ENCODE results near the gene CNIH2. TPM values are rescaled to one million over a fixed set of nuclear protein-coding genes. Genes with fewer than 3 reads are reported as not detected.

The CNIH2 gene
- total RNA-seq, 4 donors from 2014 or later, result not detected

DNA sequence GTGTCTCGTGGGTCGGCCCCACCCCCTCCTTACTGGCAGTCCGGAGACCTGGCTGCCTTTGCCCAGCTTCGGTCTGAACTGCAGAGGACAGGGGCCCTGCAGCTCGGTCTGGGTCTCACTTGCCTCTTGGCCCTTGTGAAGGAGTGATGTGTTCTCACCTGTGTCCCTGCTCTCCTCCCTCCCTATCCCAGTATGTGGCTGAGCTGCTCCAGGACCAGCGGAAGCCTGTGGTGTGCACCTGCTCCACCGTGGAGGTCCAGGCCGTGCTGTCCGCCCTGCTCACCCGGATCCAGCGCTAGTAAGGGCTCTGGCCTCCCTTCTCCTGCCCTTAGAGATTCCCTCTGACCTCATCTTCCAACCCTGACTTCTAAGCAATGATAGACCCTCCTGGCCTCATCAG is 45.2 kb upstream of the CNIH2 start:
- Histone ChIP-seq H3K36me3 (peaks cover 0 to 40% of the 10 kb centered on the region in 2 donors), H3K27ac (no peak overlapping the region), H3K4me3 (no peak overlapping the region), H3K4me1 (no peaks in the 10 kb centered on the region), H3K27me3 (no peaks in the 10 kb centered on the region), H3K9me3 (no peaks in the 10 kb centered on the region)
- in situ Hi-C loops (cut with MboI; ENCODE audit: low sequenced_read_pairs in 4 of 4), result no loop called here
- ATAC-seq (no peak), DNase-seq (no peak)
- TF ChIP-seq POLR2A (IDR thresholded peaks at IDR 0.05), result no peak
- TF ChIP-seq, protein P1, sequence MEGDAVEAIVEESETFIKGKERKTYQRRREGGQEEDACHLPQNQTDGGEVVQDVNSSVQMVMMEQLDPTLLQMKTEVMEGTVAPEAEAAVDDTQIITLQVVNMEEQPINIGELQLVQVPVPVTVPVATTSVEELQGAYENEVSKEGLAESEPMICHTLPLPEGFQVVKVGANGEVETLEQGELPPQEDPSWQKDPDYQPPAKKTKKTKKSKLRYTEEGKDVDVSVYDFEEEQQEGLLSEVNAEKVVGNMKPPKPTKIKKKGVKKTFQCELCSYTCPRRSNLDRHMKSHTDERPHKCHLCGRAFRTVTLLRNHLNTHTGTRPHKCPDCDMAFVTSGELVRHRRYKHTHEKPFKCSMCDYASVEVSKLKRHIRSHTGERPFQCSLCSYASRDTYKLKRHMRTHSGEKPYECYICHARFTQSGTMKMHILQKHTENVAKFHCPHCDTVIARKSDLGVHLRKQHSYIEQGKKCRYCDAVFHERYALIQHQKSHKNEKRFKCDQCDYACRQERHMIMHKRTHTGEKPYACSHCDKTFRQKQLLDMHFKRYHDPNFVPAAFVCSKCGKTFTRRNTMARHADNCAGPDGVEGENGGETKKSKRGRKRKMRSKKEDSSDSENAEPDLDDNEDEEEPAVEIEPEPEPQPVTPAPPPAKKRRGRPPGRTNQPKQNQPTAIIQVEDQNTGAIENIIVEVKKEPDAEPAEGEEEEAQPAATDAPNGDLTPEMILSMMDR (IDR thresholded peaks at IDR 0.05 in 4 of 5, conservative IDR thresholded peaks at IDR 0.05 in 1 of 5), result no peak
- intact Hi-C loops (cut with DNase I; ENCODE audit: low total_unique reads), result no loop called here

DNA sequence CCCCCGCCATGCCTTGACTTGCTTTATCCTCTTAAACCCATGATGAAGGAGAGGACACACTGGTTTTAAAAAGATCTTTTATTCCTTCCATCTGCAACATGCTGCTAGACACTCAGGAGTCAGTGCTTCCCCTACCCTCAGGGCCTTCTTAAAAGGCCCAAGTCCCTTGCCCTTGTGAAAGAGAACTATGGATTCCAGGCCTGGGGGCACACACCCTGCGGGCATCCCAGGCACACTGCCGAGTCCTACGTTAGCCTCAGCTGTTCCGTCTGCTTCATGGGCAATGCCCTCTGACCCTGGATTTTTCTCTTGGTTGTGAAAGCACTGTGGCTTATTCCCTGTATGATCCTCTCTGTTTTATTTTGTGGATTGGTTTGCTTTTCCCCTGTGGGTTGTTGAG is 44.7 kb upstream of the CNIH2 start:
- Histone ChIP-seq H3K9me3 (no peaks in the 10 kb centered on the region), H3K4me1 (no peaks in the 10 kb centered on the region), H3K4me3 (no peak overlapping the region), H3K27me3 (no peaks in the 10 kb centered on the region), H3K36me3 (peaks cover 0 to 37% of the 10 kb centered on the region in 2 donors), H3K27ac (no peak overlapping the region)
- DNase-seq, result no peak
- intact Hi-C loops (cut with DNase I; ENCODE audit: low total_unique reads), result no loop called here
- TF ChIP-seq, protein P1 (IDR thresholded peaks at IDR 0.05 in 4 of 5, conservative IDR thresholded peaks at IDR 0.05 in 1 of 5), result no peak
- TF ChIP-seq POLR2A (IDR thresholded peaks at IDR 0.05), result no peak
- in situ Hi-C loops (cut with MboI; ENCODE audit: low sequenced_read_pairs in 4 of 4), result no loop called here
- no peak for ATAC-seq

DNA sequence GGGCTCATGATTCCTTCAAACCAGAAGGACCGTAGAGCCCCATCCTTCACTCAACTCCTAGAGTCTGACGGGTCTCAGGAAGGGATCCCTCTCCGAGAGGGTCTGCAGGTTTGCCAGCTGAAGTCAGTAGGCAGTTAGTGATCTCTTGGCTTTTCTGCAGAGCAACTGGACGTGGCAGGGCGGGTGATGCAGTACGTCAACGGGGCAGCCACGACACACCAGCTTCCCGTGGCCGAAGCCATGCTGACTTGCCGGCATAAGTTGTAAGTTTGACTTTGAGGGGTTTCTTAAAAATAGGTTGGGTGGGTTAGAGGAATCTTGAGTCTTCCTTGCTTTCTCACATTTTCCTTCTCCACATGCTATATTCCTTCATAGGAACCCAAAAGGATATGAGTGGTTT is 42.8 kb upstream of the CNIH2 start:
- Histone ChIP-seq H3K27ac (no peak overlapping the region), H3K4me3 (no peak overlapping the region), H3K36me3 (peaks cover 0 to 45% of the 10 kb centered on the region in 2 donors), H3K4me1 (peaks cover 0 to 2% of the 10 kb centered on the region in 2 donors), H3K9me3 (no peaks in the 10 kb centered on the region), H3K27me3 (no peaks in the 10 kb centered on the region)
- ATAC-seq (no peak), DNase-seq (no peak)
- TF ChIP-seq POLR2A (IDR thresholded peaks at IDR 0.05), result no peak
- TF ChIP-seq, protein P1 (IDR thresholded peaks at IDR 0.05 in 4 of 5, conservative IDR thresholded peaks at IDR 0.05 in 1 of 5), result no peak
- intact Hi-C loops (cut with DNase I; ENCODE audit: low total_unique reads) (no loop called here), in situ Hi-C loops (cut with MboI; ENCODE audit: low sequenced_read_pairs in 4 of 4) (no loop called here)

DNA sequence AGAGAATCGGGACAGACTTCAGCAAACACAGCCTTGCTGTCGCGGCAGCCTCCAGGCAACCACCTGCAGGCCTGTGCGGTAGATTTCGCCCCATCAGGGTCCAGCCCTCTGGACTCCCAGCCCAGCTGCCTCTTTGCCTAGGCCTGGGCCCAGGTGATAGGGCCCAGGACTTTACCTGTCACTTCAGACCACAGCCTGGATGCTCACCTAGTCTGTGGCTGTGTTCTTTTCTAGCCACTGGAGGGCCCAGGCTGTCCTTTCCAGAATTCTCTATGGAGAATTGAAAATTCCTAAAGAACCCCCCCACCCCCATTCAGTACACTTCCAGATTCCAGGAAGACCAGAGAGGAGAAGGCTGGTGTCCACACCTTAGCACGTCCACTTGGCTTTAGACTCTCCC is 40.1 kb upstream of the CNIH2 start:
- in situ Hi-C loops (cut with MboI; ENCODE audit: low sequenced_read_pairs in 4 of 4), result no loop called here
- H3K27ac ChIP-seq, result no peak overlapping the region
- no peak for ATAC-seq

More for the DNA sequence above, 40.1 kb upstream of the CNIH2 start:
- Histone ChIP-seq H3K4me1 (peaks cover 10 to 16% of the 10 kb centered on the region in 2 donors), H3K36me3 (peaks cover 0 to 47% of the 10 kb centered on the region in 2 donors), H3K9me3 (no peaks in the 10 kb centered on the region), H3K4me3 (no peak overlapping the region), H3K27me3 (no peaks in the 10 kb centered on the region)
- intact Hi-C loops (cut with DNase I; ENCODE audit: low total_unique reads), result no loop called here
- TF ChIP-seq POLR2A (IDR thresholded peaks at IDR 0.05), result no peak
- TF ChIP-seq, protein P1 (IDR thresholded peaks at IDR 0.05 in 4 of 5, conservative IDR thresholded peaks at IDR 0.05 in 1 of 5), result no peak
- no peak for DNase-seq

All from gastrocnemius medialis (tissue), 4 donors.